GM13977 (cell line): Measurements from ENCODE around the gene CD3D.

ENCODE experiments used
- DNase-seq: peaks from one replicate; pipeline ENCODE4 v3.0.0; 2012; ENCODE audit warnings: low spot score
- in situ Hi-C: fragments of 300-500 bp; cut with MboI; formaldehyde crosslinking; loops from one replicate; pipeline ENCODE4 v1.12.0; 2022; ENCODE audit warnings: low sequenced_read_pairs, low pct_unique_long_range_greater_than_20kb, mixed read lengths, inconsistent platforms; ENCODE audit not compliant: unreplicated experiment
- TF ChIP-seq, protein P1 (sequence below): IDR thresholded peaks from 2 replicates; pipeline ENCODE4 v1.5.1; 2012; ENCODE audit warnings: mild to moderate bottlenecking, control low read depth; ENCODE audit not compliant: insufficient read depth; ENCODE audit errors: extremely low read depth, missing control alignments

The CD3D gene

DNA sequence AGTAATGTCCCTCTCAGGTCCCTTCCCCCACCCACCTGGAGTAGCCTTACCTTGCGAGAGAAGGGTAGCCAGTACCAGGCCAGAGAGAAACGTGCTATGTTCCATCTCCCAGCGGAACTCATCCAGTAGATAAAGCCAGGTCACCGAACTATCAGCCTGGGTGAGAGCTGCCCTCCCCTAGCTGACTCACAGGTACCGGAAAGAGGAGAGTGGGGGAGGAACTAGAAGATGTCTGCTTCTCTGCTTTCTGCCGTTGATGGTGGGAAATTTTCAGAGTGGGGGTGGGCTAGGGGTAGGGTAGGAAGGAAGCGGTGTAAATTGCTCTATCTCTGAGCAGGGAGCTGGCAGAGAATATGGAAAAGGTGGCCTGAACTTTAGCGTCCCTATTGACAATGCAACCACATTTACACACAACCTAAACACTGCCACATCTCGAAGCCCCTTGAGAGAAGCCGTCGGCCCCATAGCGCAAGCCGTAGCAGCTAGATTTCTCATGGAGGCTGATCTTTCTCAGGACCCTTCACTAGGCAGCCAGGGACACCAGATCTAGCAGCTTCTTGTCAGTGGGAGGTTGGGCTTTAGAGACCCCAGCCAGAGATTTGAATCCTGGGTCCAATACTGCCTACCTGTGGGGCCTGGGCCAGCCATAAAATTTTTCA lies at the start of gene CD3D:
TSS of gene CD3D (minus strand) at position 203 of the 659 bp plus-strand sequence. CDS start at position 105, 98 bp downstream.
- in situ Hi-C loops: no loop called here
- no peak for DNase-seq
- TF ChIP-seq, protein P1, sequence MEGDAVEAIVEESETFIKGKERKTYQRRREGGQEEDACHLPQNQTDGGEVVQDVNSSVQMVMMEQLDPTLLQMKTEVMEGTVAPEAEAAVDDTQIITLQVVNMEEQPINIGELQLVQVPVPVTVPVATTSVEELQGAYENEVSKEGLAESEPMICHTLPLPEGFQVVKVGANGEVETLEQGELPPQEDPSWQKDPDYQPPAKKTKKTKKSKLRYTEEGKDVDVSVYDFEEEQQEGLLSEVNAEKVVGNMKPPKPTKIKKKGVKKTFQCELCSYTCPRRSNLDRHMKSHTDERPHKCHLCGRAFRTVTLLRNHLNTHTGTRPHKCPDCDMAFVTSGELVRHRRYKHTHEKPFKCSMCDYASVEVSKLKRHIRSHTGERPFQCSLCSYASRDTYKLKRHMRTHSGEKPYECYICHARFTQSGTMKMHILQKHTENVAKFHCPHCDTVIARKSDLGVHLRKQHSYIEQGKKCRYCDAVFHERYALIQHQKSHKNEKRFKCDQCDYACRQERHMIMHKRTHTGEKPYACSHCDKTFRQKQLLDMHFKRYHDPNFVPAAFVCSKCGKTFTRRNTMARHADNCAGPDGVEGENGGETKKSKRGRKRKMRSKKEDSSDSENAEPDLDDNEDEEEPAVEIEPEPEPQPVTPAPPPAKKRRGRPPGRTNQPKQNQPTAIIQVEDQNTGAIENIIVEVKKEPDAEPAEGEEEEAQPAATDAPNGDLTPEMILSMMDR: no peak

DNA sequence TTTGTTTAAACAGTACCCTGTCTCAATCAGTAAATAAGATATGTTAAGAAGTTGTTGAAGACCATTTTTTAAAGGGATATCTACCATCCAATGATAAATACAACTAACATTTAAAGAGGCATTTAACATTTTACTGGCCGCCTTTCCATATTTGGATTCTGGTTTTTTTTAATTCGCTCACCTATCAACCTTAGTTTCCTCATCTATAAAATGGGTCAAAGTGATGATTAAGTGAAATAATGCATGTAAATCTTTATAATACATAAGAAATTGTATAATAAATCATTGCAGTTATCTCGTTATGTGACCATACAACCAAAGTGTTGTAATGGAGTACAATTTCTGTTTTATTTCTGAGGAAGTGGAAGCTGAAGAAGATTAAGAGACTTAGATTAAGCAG lies 41.2 kb upstream of the CD3D start:
- TF ChIP-seq, protein P1: no peak
- in situ Hi-C loops: no loop called here
- no peak for DNase-seq

DNA sequence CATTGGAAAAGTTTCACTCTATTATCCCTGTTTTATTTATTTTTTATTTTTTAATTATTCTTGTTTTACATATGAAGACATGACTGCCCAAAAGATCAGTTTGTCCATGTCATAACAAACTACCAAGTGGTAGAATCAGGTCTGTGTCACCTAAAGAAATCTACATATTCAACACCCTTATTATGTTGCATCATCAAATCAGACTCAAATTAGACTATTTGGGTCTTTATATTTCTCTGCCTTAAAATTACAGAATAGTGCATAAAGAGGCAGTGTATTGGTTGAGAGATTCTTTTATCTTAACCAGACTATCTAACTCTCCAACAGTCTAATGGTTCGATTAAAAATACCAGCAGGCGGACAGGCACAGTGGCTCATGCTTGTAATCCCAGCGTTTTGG lies 40.4 kb upstream of the CD3D start:
- TF ChIP-seq, protein P1: no peak
- in situ Hi-C loops: no loop called here

DNA sequence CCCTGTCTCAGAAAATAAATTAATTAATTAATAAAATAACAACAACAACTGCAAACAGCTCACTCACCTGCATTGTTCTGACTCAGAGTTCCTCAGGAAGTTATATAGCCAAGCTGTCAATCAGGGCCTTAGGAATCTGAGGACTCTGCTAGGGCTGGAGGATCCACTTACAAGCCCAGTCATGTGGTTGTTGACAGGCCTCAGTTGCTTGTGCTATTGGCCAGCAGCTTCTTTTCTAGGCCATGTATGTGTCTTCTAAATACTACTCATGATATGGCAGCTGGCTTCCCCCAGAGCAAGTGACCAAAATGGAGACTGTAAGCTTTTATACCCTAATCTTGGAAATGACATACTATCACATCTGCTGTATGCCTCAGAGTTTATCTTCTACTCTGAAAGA lies 38.1 kb upstream of the CD3D start:
- no peak for DNase-seq
- TF ChIP-seq, protein P1: no peak
- in situ Hi-C loops: no loop called here

More for the DNA sequence above, 40.4 kb upstream of the CD3D start:
- no peak for DNase-seq

DNA sequence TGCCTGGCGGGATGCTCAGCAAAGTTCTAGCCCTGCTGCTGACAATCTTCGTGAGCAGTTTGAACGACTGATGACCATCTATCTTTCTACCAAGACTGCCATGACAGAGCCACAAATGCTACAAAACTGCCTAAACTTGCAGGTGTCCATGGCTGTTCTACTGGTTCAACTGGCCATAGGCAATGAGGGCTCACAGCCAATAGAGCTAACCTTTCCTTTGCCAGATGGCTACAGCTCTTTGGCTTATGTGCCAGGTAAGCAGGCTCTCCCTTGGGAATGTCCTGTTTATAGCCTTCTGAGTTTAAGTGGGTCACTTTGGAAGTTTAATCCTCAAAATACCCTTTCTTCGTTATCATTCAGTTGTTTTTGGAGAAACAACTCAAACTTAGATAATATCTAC lies 37.0 kb upstream of the CD3D start:
- no peak for DNase-seq
- TF ChIP-seq, protein P1: no peak
- in situ Hi-C loops: no loop called here

DNA sequence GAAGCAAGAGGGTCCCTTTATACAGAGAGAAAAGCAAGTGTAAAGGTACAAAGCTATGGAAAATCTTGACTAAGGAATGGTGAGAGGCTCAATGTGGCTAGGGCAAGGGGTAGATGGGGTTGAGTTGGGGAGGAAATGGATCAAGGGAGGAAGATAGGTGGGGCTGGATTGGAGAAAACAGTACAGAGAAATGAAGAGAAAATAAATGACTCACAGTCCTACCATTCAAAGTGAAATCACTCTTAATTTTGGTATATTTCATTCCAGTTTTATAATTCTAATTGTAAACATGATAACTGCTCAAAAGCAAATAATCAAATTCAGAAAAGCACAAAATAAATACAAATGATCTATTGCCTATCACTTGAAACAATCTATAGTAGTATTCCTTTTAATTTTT lies 33.5 kb upstream of the CD3D start:
- no peak for DNase-seq
- in situ Hi-C loops: no loop called here
- TF ChIP-seq, protein P1: no peak
